DMS79 treated with DMSO at 0.1 percent for 48 hours (cell line): Measurements from ENCODE around the gene PCSK5.
"Not testable (repeated sequence)": the region's sequence is repeated elsewhere in the genome, so short reads cannot be mapped to it uniquely, and the experiment has no call there.

Experiments used
- DNase-seq: peaks from one replicate; lab custom pipeline; 2025; lab: John Stamatoyannopoulos, UW

Gene PCSK5

DNA sequence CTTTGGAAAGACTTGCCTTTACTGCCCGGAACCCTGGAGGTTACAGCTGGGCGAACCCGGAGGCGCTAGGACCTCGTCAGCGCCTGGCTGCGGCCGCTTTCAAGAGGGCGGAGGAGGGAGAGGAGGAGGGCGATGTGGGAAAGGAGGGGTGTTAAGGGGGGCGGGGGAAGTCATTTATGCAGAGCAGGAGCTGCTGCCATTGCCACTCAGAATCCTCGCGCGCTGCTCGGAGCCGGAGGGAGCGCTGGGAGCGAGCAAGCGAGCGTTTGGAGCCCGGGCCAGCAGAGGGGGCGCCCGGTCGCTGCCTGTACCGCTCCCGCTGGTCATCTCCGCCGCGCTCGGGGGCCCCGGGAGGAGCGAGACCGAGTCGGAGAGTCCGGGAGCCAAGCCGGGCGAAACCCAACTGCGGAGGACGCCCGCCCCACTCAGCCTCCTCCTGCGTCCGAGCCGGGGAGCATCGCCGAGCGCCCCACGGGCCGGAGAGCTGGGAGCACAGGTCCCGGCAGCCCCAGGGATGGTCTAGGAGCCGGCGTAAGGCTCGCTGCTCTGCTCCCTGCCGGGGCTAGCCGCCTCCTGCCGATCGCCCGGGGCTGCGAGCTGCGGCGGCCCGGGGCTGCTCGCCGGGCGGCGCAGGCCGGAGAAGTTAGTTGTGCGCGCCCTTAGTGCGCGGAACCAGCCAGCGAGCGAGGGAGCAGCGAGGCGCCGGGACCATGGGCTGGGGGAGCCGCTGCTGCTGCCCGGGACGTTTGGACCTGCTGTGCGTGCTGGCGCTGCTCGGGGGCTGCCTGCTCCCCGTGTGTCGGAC, at the start of gene PCSK5:
Gene PCSK5, plus strand, starts transcription at position 202 of the 805 bp plus-strand sequence. Its CDS starts 509 bp downstream, at position 711.
- DNase-seq: peak; percentile 54

DNA sequence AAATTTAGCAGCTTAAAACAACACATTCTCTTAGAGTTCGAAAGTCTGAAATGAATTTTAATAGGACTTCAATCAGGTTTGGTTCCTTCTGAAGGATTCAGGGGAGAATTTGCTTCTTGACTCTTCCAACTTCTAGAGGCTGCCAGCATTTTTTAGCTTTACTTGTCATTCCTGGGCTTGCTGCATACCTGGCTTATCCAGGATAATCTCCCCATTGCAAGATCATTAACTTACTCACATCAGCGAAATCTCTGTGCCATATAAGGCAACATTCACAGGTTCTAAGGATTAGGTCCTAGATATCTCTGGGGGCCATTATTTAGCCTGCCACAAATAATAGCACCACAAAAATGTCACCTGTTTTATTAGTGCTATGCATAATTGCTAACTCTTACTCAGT, 46.2 kb upstream of the PCSK5 start:
- DNase-seq: no peak

GRCh38 chr9:75845806-75846205, 44.7 kb upstream of the PCSK5 start:
- DNase-seq: no peak

GRCh38 chr9:75847085-75847484, 43.4 kb upstream of the PCSK5 start:
- DNase-seq: no peak

DNA sequence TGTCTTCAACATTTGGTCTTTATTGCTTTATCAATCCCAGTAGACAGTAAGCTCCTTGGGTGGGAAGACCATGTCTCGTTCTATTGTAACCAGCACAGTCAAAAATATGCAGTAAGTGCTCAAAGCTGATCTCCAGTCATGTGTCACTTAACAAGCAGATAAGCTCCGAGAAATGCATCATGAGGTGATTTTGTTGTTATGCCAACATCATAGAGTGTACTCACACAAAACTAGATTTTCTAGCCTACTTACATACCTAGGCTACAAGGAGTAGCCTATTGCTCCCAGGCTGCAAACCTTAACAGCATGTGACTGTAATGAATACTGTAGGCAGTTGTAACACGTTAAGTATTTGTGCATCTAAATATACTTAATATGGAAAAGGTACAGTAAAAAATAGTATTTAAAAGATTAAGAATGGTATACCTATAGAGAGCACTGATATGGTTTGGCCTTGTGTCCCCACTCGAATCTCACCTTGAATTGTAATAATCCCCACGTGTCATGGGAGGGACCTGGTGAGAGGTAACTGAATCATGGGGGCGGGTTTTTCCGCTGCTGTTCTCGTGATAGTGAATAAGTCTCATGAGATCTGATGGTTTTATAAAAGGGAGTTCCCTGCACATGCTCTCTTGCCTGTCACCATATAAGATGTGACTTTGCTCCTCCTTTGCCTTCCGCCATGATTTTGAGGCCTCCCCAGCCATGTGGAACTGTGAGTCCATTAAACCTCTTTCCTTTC, 39.8 kb upstream of the PCSK5 start:
- no peak for DNase-seq

DNA sequence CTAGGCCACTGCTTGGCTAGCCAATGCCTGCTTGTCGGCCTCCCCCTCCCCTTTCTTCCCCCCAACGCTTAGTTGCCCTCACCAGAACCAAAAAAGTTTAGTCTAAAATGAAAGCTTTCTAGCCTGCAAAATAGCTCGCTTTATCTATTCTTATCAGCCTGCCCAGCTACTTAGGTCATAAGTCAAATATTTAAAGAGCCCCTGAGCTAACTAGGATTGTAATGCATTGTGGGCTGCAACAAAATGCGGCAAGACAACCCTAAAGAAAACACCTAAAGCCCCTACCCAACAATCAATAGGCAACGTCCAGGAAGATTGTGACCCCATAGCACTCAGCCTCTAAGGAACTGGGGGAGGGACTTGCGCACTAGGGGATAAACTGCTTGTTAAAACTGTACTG, 38.6 kb upstream of the PCSK5 start:
- DNase-seq: no peak

- no peak for DNase-seq
Observed at GRCh38 chr9:75852746-75853145, 37.7 kb upstream of the PCSK5 start.

DNA sequence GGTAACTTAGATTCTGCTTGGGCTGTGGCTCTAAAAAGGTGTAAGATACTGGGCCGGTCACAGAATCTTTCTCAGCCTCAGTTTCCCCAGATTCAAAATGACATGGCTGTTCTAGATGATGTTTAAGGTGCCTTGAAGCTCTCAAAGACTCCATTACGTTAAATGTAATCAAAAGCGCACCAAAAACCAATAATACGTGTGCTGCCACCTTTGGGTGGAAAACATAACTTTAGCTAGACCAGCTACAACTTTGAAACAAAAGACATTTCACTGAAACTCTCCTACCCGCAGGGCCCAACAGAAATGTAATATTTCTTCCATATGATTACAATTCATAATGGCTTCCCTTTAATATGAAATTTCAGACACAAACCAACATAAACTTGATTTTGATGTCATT, 35.0 kb upstream of the PCSK5 start:
- DNase-seq: no peak

GRCh38 chr9:75858497-75859092, 31.9 kb upstream of the PCSK5 start:
- DNase-seq: no peak

GRCh38 chr9:75864266-75864665, 26.2 kb upstream of the PCSK5 start:
- DNase-seq: no peak

DNA sequence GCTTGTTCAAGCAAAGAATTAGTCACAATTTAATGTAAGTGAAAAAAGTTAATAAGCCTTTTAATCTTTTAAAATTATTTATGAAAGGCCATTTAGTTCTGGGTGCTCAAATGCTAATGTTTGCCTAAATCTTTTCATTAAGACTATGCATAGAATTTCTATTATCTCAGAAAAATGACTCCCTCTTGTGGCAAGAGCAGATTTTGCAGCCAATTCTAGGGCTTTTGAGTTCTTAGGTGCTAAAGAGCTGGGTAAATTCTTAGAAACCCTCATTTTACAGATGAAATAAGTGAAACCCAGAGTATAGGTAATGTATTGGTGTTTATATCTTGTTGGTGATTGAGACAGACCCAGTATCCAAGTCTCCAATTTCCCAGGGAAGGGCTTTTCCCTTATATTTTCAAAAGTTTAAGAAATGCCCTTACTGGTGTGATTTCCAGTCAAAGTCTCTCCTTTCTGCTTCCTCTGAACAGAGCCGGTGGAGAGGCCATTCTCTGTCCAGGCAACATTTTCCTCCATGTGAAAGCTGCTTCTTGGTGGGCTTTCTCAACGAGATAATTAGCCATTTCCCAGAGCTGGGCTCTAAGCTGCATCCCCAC, 24.1 kb upstream of the PCSK5 start:
- peak; percentile 12 for DNase-seq

DNA sequence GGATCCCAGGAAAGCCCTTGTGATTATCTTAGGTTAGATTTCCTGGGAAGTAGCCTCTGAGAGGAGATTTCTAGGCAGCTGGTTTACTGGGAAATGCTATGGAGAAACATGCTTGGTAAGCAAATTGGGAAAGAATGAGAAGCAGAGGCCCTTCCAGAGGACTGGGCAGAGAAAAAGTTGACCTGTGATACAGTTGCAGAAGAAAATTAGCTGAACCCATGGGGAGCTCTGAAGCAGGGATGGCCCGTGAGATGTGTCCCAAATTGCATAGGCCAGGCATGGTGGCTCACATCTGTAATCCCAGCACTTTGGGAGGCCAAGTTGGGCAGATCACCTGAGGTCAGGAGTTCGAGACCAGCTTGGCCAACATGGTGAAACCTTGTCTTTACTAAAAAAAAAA, 21.9 kb upstream of the PCSK5 start:
- not testable (repeated sequence) for DNase-seq

DNA sequence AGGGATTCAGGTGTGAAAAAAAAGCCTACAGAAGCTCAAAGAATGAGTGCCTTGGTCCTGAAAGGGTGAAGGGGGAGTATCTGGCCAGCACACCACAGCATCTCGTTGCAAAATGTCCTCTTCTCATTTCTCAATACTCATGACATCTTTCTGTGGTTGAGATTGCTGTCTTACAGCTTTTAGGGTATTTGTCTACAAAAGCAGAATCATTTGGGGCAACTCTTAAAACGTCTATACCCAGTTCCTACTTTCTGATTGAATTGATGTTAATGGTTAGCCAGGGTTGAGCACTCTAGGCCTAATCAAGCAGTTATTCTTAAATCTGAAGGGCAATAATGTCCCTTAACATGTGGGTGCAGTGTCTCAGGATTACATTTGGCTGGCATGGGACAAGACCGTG, 21.2 kb upstream of the PCSK5 start:
- DNase-seq: no peak

DNA sequence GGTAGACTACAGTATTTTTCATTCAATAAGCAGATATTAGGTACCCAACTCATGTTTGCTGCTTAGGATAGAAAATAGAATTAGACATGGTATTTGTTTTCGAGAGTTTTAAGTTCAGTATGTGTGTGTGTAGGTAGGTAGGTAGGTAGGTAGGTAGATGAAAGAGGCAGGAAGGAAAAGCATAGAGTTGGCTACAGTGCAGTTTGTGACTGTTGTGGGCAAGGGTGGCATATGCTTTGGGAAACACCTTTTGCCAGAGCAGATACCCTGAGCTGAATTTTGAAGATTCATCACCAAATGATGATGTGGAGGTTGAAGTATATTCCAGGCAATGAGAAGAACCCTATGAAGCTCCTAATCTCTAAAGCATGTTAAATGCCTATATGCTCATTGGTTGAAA, 20.0 kb upstream of the PCSK5 start:
- no peak for DNase-seq

DNA sequence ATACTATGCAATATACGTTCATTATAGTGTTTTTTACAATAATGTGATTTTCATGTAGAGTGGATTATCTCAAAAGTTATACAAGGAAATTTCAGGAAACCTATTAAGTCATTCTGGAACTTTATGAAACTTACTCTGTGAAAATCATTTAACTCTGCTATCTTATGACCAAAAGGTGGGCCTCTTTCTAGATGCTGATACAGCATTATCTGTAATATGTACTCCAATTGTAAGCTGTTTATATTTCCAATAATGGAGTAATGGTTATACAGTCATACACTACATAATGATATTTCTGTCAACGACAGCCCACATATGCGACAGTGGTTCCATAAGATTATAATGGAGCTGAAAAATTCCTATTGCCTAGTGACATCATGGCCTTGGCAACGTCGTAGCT, 18.8 kb upstream of the PCSK5 start:
- no peak for DNase-seq

GRCh38 chr9:75873712-75874111, 16.8 kb upstream of the PCSK5 start:
- DNase-seq: no peak

DNA sequence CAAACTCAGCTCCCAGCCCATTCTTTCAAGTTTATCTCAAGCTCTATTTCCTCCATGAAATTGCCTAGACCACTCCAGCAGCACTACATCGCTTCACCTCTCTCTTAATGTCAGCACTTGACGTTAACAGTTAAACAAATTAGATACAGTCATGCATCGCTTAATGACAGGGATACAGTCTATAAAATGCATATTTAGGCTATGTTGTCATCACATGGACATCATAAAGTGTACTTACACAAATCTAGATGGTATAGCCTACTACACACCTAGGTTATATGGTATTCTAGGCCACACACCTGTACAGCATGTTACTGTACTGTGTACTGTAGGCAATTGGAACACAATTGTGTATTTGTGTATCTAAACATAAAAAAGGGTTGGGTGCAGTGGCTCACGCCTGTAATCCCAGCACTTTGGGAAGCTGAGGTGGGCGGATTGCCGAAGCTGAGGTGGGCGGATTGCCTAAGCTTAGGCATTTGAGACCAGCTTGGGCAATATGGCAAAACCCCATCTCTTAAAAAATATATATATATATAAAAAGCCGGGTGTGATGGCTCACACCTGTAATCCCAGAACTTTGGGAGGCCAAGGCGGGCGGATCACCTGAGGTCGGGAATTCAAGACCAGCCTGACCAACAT, 13.4 kb upstream of the PCSK5 start:
- DNase-seq: no peak

DNA sequence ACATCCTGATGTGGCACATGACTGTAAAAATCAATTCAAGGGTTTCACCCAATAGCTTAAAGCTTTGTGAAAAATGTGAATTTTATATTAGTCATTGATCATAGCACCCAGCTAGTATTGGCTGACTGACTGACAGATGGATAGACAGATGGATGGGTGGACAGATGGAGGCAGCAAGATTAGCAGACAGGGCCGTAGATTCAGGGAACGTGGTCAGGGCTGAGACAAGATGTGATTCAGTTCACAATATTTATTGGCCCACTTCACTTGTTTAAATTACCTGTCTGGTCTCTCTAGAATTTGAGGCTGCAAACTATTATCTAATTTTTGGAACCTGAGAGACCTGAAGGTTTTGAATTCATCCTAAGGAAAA, 12.0 kb upstream of the PCSK5 start:
- DNase-seq: no peak

GRCh38 chr9:75880618-75881017, 9.9 kb upstream of the PCSK5 start:
- DNase-seq: no peak

DNA sequence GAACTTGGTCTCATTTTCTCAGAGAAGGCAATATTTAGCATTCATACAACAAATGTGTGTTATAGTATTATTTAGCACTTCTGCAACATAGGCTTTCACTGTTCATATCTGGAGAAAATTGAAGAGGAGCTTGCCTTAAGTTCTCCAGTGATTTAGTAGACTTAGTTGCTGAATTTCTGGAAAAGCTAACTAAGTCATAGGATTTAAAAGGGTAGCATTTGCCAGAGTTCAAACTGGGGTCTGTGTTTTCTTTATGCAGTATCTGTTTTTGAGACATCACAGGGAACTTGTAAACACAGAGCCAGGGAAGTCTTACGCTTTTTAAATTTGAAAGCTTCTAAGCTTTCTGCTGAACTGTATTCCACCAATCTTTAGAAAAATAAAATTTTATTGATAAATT, 8.7 kb upstream of the PCSK5 start:
- DNase-seq: no peak

GRCh38 chr9:75885652-75886051, 4.8 kb upstream of the PCSK5 start:
- DNase-seq: no peak

- no peak for DNase-seq
Observed at GRCh38 chr9:75889577-75889976, 896 bp upstream of the PCSK5 start.
